Measurements from ENCODE around the gene AP4S1.

DNA sequence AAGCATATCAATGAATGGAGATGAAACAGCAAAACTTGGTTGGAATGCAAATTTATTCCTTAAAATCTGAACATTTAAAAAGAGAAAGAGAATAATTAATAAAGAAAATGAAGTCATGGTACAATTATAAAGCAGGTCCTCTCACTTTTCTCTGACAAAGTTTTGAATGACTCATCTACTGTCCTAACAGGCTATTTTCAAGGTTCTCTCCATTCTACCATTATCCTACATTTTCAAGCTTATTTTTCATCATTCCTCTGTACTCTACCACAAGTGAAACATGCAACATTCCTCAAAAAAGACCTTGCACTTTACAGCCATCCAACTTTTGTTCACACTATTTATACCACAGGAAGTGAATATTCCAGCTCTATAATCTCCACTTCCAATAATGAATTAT lies 36.9 kb upstream of the AP4S1 start:
- TF ChIP-seq CTCF (IDR thresholded peaks at IDR 0.05) (no peak), POLR2AphosphoS5 (IDR thresholded peaks at IDR 0.05) (no peak)
